Retinal pigment epithelial cell (primary cell): Measurements from ENCODE around the gene NAIP.
"Not testable (repeated sequence)": the region's sequence is repeated elsewhere in the genome, so short reads cannot be mapped to it uniquely, and the experiment has no call there.

Experiments used
- DNase-seq: peaks from one replicate; pipeline ENCODE4 v3.0.0-alpha.2; 2010; ENCODE audit warnings: low read depth
- H3K4me3 ChIP-seq: 2 replicates; pipeline ENCODE4 v1.5.1; 2011; ENCODE audit warnings: mild to moderate bottlenecking, low read length, control low read depth, moderate library complexity
- TF ChIP-seq, protein P1 (sequence below): conservative IDR thresholded peaks from 2 replicates; pipeline ENCODE4 v1.5.1; 2011; ENCODE audit warnings: low read depth, low read length, control low read depth, inconsistent platforms

Gene NAIP

DNA sequence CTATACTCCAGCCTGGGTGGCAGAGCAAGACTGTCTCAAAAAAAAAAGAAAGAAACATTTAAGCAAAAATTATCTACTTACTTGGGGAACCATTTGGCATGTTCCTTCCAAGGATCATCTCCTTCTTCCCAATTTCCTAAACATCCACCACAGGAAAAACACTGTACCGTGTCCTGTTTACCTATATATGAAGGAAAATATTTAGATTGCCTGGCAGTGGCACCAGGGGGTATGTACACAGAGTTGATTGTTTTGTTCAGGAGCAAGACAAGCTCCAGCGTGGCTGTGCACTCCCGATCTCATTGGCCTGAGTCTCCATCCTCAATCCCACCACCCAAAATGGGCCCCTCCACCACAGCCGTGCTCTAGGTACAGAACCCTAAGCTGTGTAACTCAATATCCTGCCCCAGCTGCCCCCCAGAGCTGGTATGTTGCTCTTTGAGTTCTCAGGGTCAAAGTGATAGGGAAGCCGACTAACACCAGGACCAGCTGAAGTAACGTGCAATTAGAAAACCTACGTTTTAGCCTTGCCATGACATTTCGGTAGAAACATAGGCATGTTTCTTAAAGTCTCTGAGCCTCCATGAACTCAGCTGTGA lies 13.8 kb downstream of the NAIP start:
- TF ChIP-seq, protein P1, sequence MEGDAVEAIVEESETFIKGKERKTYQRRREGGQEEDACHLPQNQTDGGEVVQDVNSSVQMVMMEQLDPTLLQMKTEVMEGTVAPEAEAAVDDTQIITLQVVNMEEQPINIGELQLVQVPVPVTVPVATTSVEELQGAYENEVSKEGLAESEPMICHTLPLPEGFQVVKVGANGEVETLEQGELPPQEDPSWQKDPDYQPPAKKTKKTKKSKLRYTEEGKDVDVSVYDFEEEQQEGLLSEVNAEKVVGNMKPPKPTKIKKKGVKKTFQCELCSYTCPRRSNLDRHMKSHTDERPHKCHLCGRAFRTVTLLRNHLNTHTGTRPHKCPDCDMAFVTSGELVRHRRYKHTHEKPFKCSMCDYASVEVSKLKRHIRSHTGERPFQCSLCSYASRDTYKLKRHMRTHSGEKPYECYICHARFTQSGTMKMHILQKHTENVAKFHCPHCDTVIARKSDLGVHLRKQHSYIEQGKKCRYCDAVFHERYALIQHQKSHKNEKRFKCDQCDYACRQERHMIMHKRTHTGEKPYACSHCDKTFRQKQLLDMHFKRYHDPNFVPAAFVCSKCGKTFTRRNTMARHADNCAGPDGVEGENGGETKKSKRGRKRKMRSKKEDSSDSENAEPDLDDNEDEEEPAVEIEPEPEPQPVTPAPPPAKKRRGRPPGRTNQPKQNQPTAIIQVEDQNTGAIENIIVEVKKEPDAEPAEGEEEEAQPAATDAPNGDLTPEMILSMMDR, result no peak
- DNase-seq, result no peak
- H3K4me3 ChIP-seq, result no peak overlapping the region

- not testable (repeated sequence) for DNase-seq, H3K4me3 ChIP-seq
Observed at GRCh38 chr5:71006983-71007382, 18.2 kb downstream of the NAIP start.

GRCh38 chr5:70984882-70985281 lies 40.3 kb downstream of the NAIP start:
- H3K4me3 ChIP-seq, DNase-seq: not testable (repeated sequence)

GRCh38 chr5:70967220-70967619 lies 57.9 kb downstream of the NAIP start:
- not testable (repeated sequence) for DNase-seq, H3K4me3 ChIP-seq

- H3K4me3 ChIP-seq, DNase-seq: not testable (repeated sequence)
Observed at GRCh38 chr5:70964531-70964930, 60.6 kb downstream of the NAIP start.

DNA sequence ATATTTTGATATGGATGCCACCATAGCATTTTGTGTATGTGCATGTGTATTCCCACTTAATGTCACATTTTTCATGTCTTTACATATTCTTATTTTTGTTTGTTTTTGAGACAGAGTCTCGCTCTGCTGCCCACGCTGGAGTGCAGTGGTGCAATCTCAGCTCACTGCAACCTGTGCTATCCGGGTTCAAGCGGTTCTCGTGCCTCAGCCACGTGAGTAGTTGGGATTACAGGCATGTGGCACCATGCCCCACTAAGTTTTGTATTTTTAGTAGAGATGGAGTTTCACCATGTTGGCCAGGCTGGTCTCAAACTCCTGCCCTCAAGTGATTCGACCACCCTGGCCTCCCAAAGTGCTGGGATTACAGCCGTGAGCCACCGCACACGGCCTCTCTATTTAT lies 72.1 kb downstream of the NAIP start:
- H3K4me3 ChIP-seq, DNase-seq: not testable (repeated sequence)

DNA sequence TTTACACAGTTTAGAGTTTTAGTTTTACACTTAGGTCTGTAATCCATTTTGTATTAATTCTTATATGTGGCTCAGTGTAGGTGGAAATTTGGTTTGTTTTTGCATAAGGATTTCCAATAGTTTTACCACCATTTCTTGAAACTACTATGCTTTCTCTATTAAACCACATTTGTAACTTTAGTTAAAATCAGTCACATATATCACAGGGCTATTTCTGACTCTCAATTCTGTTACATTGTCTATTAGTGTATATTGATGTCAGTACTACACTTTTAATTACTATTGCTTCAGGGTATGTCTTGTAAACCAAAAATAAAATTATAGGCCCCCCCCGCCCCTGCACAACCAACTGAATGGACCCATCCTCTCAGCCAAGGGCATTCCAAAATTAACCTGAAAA lies 92.6 kb downstream of the NAIP start:
- not testable (repeated sequence) for H3K4me3 ChIP-seq, DNase-seq

DNA sequence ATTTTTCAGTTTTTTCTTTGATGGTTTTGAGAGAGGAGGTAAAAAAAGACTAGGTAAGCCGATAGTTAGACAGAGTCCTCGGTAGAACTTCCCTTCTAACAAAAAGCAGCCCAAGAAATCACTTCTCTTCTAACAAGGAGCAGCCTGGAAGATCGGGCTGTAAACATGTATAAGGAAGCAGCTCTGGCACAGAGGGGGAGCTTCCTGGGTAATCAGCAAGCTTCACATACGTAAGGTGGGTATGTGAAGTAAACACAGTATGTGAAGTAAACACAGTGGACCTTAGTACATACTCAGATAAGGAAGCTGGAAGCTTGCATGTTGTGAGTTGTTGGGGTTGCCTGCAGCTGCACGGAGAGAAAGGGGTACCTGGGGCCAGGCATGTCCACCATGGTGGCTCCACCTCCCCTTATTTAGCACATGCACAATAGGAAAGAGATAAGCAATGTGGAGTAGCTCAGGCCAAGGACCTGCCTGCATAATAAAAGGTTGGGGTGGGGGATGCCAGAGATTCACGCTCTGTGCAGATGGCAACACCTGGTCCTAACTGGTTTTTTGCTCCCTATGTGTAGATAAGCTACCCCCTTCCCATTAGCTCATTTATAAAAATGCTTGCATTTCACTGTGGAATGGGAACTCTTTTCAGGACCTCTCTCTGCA lies 93.3 kb downstream of the NAIP start:
- H3K4me3 ChIP-seq, DNase-seq: not testable (repeated sequence)

DNA sequence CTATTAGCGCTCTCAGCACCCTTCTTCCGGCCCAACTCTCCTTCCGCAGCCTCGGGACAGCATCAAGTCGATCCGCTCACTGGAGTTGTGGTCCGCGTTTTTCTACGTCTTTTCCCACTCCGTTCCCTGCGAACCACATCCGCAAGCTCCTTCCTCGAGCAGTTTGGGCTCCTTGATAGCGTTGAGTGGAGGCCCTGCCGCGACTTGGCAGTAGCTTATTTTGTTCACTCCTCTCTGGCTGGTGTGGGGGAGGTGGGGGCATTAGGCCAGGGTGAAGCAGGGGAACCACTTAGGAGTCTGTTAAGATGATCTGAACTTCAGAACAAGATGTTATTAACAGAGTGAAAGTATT lies 100.0 kb downstream of the NAIP start:
- not testable (repeated sequence) for DNase-seq, H3K4me3 ChIP-seq
